BJ (cell line): Measurements from ENCODE around the gene DNLZ. TPM values are rescaled to one million over a fixed set of nuclear protein-coding genes. Genes with fewer than 3 reads are reported as not detected.

ENCODE experiments used
- CTCF ChIA-PET: fragments of 350-600 bp; formaldehyde crosslinking; extraction: SDS; loops from one replicate; lab custom pipeline; 2021; ENCODE audit warnings: antibody characterized with exemption, inconsistent platforms; lab: Yijun Ruan, JAX
- POLR2A ChIA-PET: fragments of 300-600 bp; sonication (Branson Sonifier 250); formaldehyde crosslinking; extraction: SDS; loops from one replicate; lab custom pipeline; 2021; ENCODE audit warnings: antibody characterized with exemption; lab: Charles Lee
- DNase-seq: peaks from one replicate; pipeline ENCODE4 v3.0.0-alpha.2; 2011; ENCODE audit warnings: low read depth
- H3K27me3 ChIP-seq: 2 replicates; pipeline ENCODE4 v1.6.0; 2011; ENCODE audit warnings: low read length; ENCODE audit not compliant: control insufficient read depth, insufficient read depth
- H3K36me3 ChIP-seq: 2 replicates; pipeline ENCODE4 v1.5.1; 2011; ENCODE audit warnings: low read length; ENCODE audit not compliant: control insufficient read depth, insufficient read depth
- H3K4me3 ChIP-seq: 2 replicates; pipeline ENCODE4 v1.5.1; 2011; ENCODE audit warnings: low read depth, mild to moderate bottlenecking, control low read depth, low read length
- polyA minus RNA-seq: library from RNA; depleted of rRNA, polyadenylated mRNA; stranded (reverse); fragments of >200 nt; gene quantifications from 2 replicates; pipeline ENCODE4 v1.2.3, GENCODE V29; 2011; rRNA and poly(A)+ RNA removed
- polyA plus RNA-seq: library from polyadenylated mRNA; depleted of rRNA; stranded (reverse); fragments of >200 nt; gene quantifications from 2 replicates; pipeline ENCODE4 v1.2.3, GENCODE V29; 2011; rRNA removed
- TF ChIP-seq, protein P1 (sequence below): IDR thresholded peaks from 2 replicates; pipeline ENCODE4 v1.5.1; 2011; ENCODE audit warnings: low read depth, mild to moderate bottlenecking, control low read depth, inconsistent platforms, low read length, moderate library complexity; ENCODE audit not compliant: insufficient read depth

DNLZ gene
- polyA plus RNA-seq = 7.2 and 8.5 TPM in 2 replicates
- 1.2 and 2.3 TPM in 2 replicates for polyA minus RNA-seq

DNA sequence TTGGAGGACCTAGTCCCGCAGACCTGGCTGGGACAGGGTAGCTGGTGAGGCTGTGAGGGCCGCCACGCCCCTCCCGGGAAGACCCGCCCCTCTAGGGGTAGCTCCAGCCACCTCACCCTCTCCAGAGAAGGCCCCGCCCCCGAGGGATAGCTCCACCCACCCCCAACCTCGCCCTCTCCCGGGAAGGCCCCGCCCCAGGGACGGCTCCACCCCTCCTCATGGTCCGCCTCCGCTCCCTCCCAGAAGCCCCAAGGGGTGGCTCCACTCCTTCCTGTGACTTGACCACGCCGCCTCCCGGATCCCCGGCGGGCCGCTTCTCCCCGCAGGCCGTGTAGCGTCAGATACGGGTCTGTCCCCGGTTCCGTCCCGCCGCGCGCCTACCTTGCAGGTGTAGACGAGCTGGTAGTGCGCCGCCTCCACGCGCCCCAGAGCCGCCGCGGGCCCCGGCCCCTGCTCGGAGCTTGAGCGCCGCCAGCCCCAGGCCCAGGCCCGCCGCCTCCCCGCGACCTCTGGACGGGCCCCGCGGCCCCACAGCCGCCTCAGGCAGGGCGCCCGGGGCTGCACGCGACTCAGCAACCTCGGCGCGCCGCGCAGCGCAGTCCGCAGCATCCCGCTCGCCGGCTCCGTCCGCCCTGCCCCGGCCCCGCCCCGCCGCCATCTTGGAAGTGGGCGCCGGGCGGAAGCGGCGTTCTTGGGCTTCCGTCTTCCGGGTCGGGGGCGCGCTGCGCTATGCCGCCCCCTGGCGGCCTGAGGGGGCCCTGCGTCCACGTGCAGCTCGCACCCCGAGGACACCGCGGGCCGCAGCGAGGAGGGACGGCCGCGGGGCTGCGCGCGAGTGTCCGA lies at the start of gene DNLZ:
DNLZ (minus strand) TSS at position 639 of the 843 bp plus-strand sequence; CDS start at position 609, 30 bp downstream.
- ChIA-PET CTCF (interaction anchor here (0.6 to 6.3 kb wide), 22 partner anchors 9 to 397 kb away, joined by 3 to 68 read pairs (median 5); partner anchors contain the start of gene CARD9), POLR2A (interaction anchor here (0.8 to 1.0 kb wide), 2 partner anchors 18 to 34 kb away, joined by 3 read pairs; no protein-coding TSS in a partner anchor)
- Histone ChIP-seq H3K4me3 (peak within 1 kb of the TSS; percentile 78), H3K36me3 (peaks cover 5% of the 10 kb centered on the region), H3K27me3 (no peaks in the 10 kb centered on the region)
- TF ChIP-seq, protein P1, sequence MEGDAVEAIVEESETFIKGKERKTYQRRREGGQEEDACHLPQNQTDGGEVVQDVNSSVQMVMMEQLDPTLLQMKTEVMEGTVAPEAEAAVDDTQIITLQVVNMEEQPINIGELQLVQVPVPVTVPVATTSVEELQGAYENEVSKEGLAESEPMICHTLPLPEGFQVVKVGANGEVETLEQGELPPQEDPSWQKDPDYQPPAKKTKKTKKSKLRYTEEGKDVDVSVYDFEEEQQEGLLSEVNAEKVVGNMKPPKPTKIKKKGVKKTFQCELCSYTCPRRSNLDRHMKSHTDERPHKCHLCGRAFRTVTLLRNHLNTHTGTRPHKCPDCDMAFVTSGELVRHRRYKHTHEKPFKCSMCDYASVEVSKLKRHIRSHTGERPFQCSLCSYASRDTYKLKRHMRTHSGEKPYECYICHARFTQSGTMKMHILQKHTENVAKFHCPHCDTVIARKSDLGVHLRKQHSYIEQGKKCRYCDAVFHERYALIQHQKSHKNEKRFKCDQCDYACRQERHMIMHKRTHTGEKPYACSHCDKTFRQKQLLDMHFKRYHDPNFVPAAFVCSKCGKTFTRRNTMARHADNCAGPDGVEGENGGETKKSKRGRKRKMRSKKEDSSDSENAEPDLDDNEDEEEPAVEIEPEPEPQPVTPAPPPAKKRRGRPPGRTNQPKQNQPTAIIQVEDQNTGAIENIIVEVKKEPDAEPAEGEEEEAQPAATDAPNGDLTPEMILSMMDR = peak; percentile 75
- peak; percentile 57 for DNase-seq

DNA sequence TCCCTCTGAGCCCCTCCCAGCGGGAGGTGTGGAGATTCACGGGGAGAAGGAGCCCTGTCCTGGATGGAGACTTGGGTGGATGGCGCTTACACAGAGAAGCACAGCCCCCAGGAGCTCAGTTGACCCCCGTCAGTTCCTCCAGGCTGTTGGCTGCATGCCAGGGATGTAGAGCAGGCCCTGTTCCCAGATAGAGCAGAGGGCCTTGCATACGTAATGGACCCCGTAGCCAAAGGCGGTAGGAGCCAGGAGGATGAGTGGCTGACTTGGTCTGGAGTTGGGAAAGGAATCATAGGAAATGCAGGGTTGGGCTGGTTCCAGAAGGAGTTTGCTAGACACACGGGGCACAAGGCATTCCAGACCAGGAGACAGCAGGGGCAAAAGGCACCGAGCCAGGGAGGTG lies 49.4 kb upstream of the DNLZ start:
- ChIA-PET POLR2A (no interaction called here), CTCF (interaction anchor here (1.2 to 1.4 kb wide), 3 partner anchors 12 kb away, joined by 3 to 6 read pairs (median 4); no protein-coding TSS in a partner anchor)
- H3K4me3 ChIP-seq = no peak overlapping the region
- no peaks in the 10 kb centered on the region for H3K27me3 ChIP-seq
- no peak for DNase-seq
- TF ChIP-seq, protein P1 = no peak
- H3K36me3 ChIP-seq = peaks cover 38% of the 10 kb centered on the region

DNA sequence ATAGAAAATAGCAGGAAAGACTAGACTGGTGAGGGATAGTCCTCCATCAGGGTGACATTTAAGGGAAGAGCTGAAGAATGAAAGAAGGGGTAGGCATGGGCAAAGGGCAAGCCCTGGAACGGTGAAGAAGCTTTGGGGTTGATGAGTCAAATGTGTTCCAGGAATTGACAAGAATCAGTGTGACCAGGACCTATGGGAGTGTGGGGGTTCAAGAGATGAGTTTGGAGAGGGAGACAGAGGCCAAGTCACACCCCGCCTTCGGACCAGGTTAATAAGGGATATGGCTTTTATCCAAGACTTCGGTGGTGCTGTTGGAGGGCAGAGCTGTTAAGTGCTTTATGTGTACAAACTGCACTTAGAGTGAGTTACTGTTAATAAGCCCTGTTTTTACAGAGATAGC lies 47.8 kb upstream of the DNLZ start:
- no peak for DNase-seq
- H3K4me3 ChIP-seq = peak overlapping the region; percentile 99
- H3K36me3 ChIP-seq = peaks cover 36% of the 10 kb centered on the region
- ChIA-PET POLR2A (no interaction called here), CTCF (no interaction called here)
- TF ChIP-seq, protein P1 = no peak
- H3K27me3 ChIP-seq = no peaks in the 10 kb centered on the region

DNA sequence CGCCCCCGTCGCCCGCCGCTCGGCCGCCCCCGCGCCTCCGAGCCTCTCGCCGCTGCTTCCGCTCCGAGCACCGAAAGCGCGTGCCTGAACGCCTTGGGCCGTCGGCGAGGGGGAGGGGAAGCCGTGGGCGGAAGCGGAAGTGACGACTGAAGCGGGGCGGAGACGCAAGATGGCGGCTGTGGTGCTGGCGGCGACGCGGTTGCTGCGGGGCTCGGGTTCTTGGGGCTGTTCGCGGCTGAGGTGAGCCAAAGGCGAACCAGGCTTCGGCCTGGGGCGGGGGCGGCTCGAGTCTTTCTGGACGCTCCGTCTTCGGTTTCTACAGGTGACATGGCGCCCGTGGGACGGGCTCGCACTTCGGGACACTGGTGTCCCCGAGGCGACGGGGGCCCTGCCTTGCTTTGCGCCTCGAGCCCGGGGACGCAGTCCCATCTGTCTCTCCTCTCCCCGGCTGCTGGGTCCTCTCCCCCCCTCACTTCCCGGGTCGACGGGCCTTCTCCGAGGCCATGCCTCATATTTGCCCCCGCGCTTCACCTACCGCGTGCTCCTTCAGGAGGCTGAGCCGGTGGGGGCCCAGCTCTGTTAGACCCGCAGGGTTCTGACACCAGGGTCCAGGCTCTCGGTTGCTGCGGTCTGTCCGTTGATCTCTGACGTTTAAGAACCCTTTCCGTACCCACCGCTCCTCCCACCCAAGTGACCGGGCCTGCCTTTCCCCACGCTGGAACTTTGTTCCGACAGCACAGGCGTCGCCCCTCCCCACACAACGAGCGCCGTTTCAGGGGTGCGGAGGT lies 47.1 kb upstream of the DNLZ start, which contains the start of the genes ENTR1 and PMPCA:
ENTR1 (minus strand) TSS at position 115 of the 788 bp plus-strand sequence. CDS start 217 bp downstream, outside the sequence.
PMPCA (plus strand) TSS at position 159 of the 788 bp plus-strand sequence; CDS start at position 170, 11 bp downstream.
- CTCF ChIA-PET = interaction anchor here (1.1 to 1.2 kb wide), 2 partner anchors 10 to 74 kb away, joined by 3 to 5 read pairs; no protein-coding TSS in a partner anchor
- no peaks in the 10 kb centered on the region for H3K27me3 ChIP-seq

More for the DNA sequence above, 47.1 kb upstream of the DNLZ start, which contains the start of the genes ENTR1 and PMPCA:
- Histone ChIP-seq H3K36me3 (peaks cover 31% of the 10 kb centered on the region), H3K4me3 (peak within 1 kb of the TSS; percentile 99)
- POLR2A ChIA-PET = no interaction called here
- TF ChIP-seq, protein P1 = no peak
- DNase-seq = peak; percentile 26
